NCI-H524 treated with DMSO at 0.1 percent for 48 hours (cell line): ENCODE results near the gene REL.
"Not testable (repeated sequence)": the region's sequence is repeated elsewhere in the genome, so short reads cannot be mapped to it uniquely, and the experiment has no call there.

ENCODE experiments used
- DNase-seq: peaks from one replicate; lab custom pipeline; 2025; lab: John Stamatoyannopoulos, UW

The REL gene

GRCh38 chr2:60925994-60926740 is 44.8 kb downstream of the REL start:
- DNase-seq: no peak

GRCh38 chr2:60926741-60927552 is 45.6 kb downstream of the REL start:
- DNase-seq: no peak

GRCh38 chr2:60932061-60932460 is 50.7 kb downstream of the REL start:
- not testable (repeated sequence) for DNase-seq

- no peak for DNase-seq
Measured at GRCh38 chr2:60932954-60933353, 51.6 kb downstream of the REL start.

GRCh38 chr2:60934165-60934722 is 52.9 kb downstream of the REL start:
- peak; percentile 96 for DNase-seq

- peak; percentile 85 for DNase-seq
Measured at GRCh38 chr2:60936757-60937156, 55.4 kb downstream of the REL start.

GRCh38 chr2:60938301-60938700 is 56.9 kb downstream of the REL start:
- DNase-seq: no peak

- DNase-seq: no peak
Measured at GRCh38 chr2:60939622-60940021, 58.2 kb downstream of the REL start.

- DNase-seq: peak; percentile 90
Measured at GRCh38 chr2:60945341-60945740, 64.0 kb downstream of the REL start.

GRCh38 chr2:60947056-60947455 is 65.7 kb downstream of the REL start:
- DNase-seq: no peak

GRCh38 chr2:60948161-60948560 is 66.8 kb downstream of the REL start:
- DNase-seq: no peak

GRCh38 chr2:60948926-60949579 is 67.7 kb downstream of the REL start:
- no peak for DNase-seq

- DNase-seq: no peak
Measured at GRCh38 chr2:60954139-60954538, 72.8 kb downstream of the REL start.

GRCh38 chr2:60957224-60957623 is 75.8 kb downstream of the REL start:
- peak; percentile 55 for DNase-seq

- peak; percentile 47 for DNase-seq
Measured at GRCh38 chr2:60957643-60958042, 76.3 kb downstream of the REL start.

GRCh38 chr2:60958361-60958760 is 77.0 kb downstream of the REL start:
- DNase-seq: no peak

GRCh38 chr2:60958800-60959199 is 77.4 kb downstream of the REL start:
- no peak for DNase-seq

GRCh38 chr2:60959501-60959900 is 78.1 kb downstream of the REL start:
- no peak for DNase-seq

- DNase-seq: no peak
Measured at GRCh38 chr2:60960706-60961105, 79.3 kb downstream of the REL start.

- DNase-seq: no peak
Measured at GRCh38 chr2:60961457-60961856, 80.1 kb downstream of the REL start.

GRCh38 chr2:60962528-60962927 is 81.2 kb downstream of the REL start:
- DNase-seq: no peak

- DNase-seq: no peak
Measured at GRCh38 chr2:60963190-60963589, 81.8 kb downstream of the REL start.
